Measurements from ENCODE around the gene KISS1R. TPM values are rescaled to one million over a fixed set of nuclear protein-coding genes. Genes with fewer than 3 reads are reported as not detected.
A peak's percentile ranks its signal among the peaks of the same experiment; 100 is the strongest.

The KISS1R gene
- total RNA-seq, 1 experiment from 2014 or later: not detected

GRCh38 chr19:899336-900042, 17.6 kb upstream of the KISS1R start:
- no peak for DNase-seq (ENCODE audit: low spot score)

- DNase-seq (ENCODE audit: low spot score): no peak
Measured at GRCh38 chr19:900043-900301, 17.2 kb upstream of the KISS1R start.

GRCh38 chr19:900302-901111, 16.6 kb upstream of the KISS1R start:
- DNase-seq (ENCODE audit: low spot score): no peak

- no peak for DNase-seq (ENCODE audit: low spot score)
Measured at GRCh38 chr19:901216-902092, 15.7 kb upstream of the KISS1R start.

- no peak for DNase-seq (ENCODE audit: low spot score)
Measured at GRCh38 chr19:902093-902370, 15.1 kb upstream of the KISS1R start.

- DNase-seq (ENCODE audit: low spot score): no peak
Measured at GRCh38 chr19:902446-903226, 14.5 kb upstream of the KISS1R start.

GRCh38 chr19:903266-903797, 13.8 kb upstream of the KISS1R start:
- peak; percentile 40 for DNase-seq (ENCODE audit: low spot score)

GRCh38 chr19:904545-904944, 12.6 kb upstream of the KISS1R start:
- no peak for DNase-seq (ENCODE audit: low spot score)

GRCh38 chr19:906480-906879, 10.7 kb upstream of the KISS1R start:
- no peak for DNase-seq (ENCODE audit: low spot score)

- no peak for DNase-seq (ENCODE audit: low spot score)
Measured at GRCh38 chr19:907183-907853, 9.8 kb upstream of the KISS1R start.

GRCh38 chr19:911197-912033, 5.7 kb upstream of the KISS1R start:
- no peak for DNase-seq (ENCODE audit: low spot score)

GRCh38 chr19:912181-913079, 4.7 kb upstream of the KISS1R start:
- no peak for DNase-seq (ENCODE audit: low spot score)

- no peak for DNase-seq (ENCODE audit: low spot score)
Measured at GRCh38 chr19:913080-913748, 3.9 kb upstream of the KISS1R start, which contains the start of gene R3HDM4. Gene R3HDM4 (minus strand): TSS chr19:913219. CDS start chr19:913157, 62 bp downstream.

GRCh38 chr19:916645-917322, 349 bp upstream of the KISS1R start:
- DNase-seq (ENCODE audit: low spot score): no peak

GRCh38 chr19:918152-918437, 962 bp downstream of the KISS1R start:
- DNase-seq (ENCODE audit: low spot score): no peak

GRCh38 chr19:918481-919198, 1.5 kb downstream of the KISS1R start:
- DNase-seq (ENCODE audit: low spot score): no peak

Data from H4 (cell line).